Neural cell (in vitro differentiated cells): ENCODE results near the gene SF1. TPM values are rescaled to one million over a fixed set of nuclear protein-coding genes. Genes with fewer than 3 reads are reported as not detected.
A peak's percentile ranks its signal among the peaks of the same experiment; 100 is the strongest.

Experiments used
- H2AFZ ChIP-seq: fragments of 200-600, 300-800 bp; sonication (generic), shearing (Covaris generic); 2 replicates; pipeline ENCODE4 v1.6.0; 2014; ENCODE audit warnings: low read depth, mild to moderate bottlenecking, antibody characterized with exemption, low read length, moderate library complexity
- H3F3A ChIP-seq: fragments of 200-600 bp; shearing (Covaris generic); 2 replicates; pipeline ENCODE4 v1.6.1; 2016; ENCODE audit warnings: mild to moderate bottlenecking, moderate library complexity, mixed read lengths, antibody characterized with exemption, low read length; ENCODE audit not compliant: insufficient read depth, poor library complexity, severe bottlenecking
- H3K27ac ChIP-seq: fragments of 200-600, 300-800 bp; sonication (generic), shearing (Covaris generic); 2 replicates; pipeline ENCODE4 v1.5.1; 2014; ENCODE audit warnings: mild to moderate bottlenecking, low read length, moderate library complexity
- H3K27me3 ChIP-seq: fragments of 300-800, 200-600 bp; sonication (generic), shearing (Covaris generic); 2 replicates; pipeline ENCODE4 v1.6.0; 2014; ENCODE audit warnings: mild to moderate bottlenecking, low read depth, low read length, moderate library complexity; ENCODE audit not compliant: insufficient read depth
- H3K36me3 ChIP-seq: fragments of 300-800, 200-600 bp; sonication (generic), shearing (Covaris generic); 2 replicates; pipeline ENCODE4 v1.5.1; 2014; ENCODE audit warnings: mild to moderate bottlenecking, antibody characterized with exemption, low read length, moderate library complexity; ENCODE audit not compliant: insufficient read depth
- H3K4me2 ChIP-seq: fragments of 300-800, 200-600 bp; sonication (generic), shearing (Covaris generic); 2 replicates; pipeline ENCODE4 v1.6.0; 2014; ENCODE audit warnings: mild to moderate bottlenecking, low read length
- H3K4me3 ChIP-seq: fragments of 300-800, 200-600 bp; sonication (generic), shearing (Covaris generic); 2 replicates; pipeline ENCODE4 v1.5.1; 2014; ENCODE audit warnings: mild to moderate bottlenecking, low read length, moderate library complexity
- H3K79me2 ChIP-seq: fragments of 200-600 bp; shearing (Covaris generic); replicated peaks from 2 replicates; pipeline ENCODE4 v1.6.0; 2014; ENCODE audit warnings: mild to moderate bottlenecking, low read length, moderate library complexity; ENCODE audit not compliant: insufficient read depth
- H3K9ac ChIP-seq: fragments of 300-800, 200-600 bp; sonication (generic), shearing (Covaris generic); 2 replicates; pipeline ENCODE4 v1.6.1; 2016; ENCODE audit warnings: mild to moderate bottlenecking, low read length, mixed read lengths
- H3K9me2 ChIP-seq: fragments of 200-600 bp; shearing (Covaris generic); 2 replicates; pipeline ENCODE4 v1.6.1; 2016; ENCODE audit warnings: mild to moderate bottlenecking, low read length, mixed read lengths; ENCODE audit not compliant: insufficient read depth
- H3K9me3 ChIP-seq: fragments of 200-600, 300-800 bp; sonication (generic), shearing (Covaris generic); 2 replicates; pipeline ENCODE4 v1.6.1; 2016; ENCODE audit warnings: mild to moderate bottlenecking, mixed run types, low read length, moderate library complexity, mixed read lengths
- H4K20me1 ChIP-seq: fragments of 200-600 bp; shearing (Covaris generic); 2 replicates; pipeline ENCODE4 v1.6.1; 2016; ENCODE audit warnings: mild to moderate bottlenecking, mixed run types; ENCODE audit not compliant: insufficient read depth
- EP300 ChIP-seq: fragments of 450-650 bp; conservative IDR thresholded peaks from 2 replicates; pipeline ENCODE4 v1.6.1; 2014; ENCODE audit warnings: antibody characterized with exemption, mild to moderate bottlenecking, moderate library complexity; ENCODE audit not compliant: poor library complexity, severe bottlenecking
- EZH2 ChIP-seq: fragments of 200-600, 300-800 bp; shearing (Covaris generic), sonication (generic); IDR thresholded peaks from 2 replicates; pipeline ENCODE4 v1.6.1; 2014; ENCODE audit warnings: antibody characterized with exemption, low read length, borderline replicate concordance, mild to moderate bottlenecking; ENCODE audit not compliant: insufficient read depth, poor library complexity, severe bottlenecking
- MXI1 ChIP-seq: fragments of 450-650 bp; conservative IDR thresholded peaks from 2 replicates; pipeline ENCODE4 v1.6.1; 2014; ENCODE audit warnings: antibody characterized with exemption, mild to moderate bottlenecking; ENCODE audit not compliant: poor library complexity, severe bottlenecking
- POLR2AphosphoS5 ChIP-seq: IDR thresholded peaks from 2 replicates; pipeline ENCODE4 v1.6.1; 2012
- RAD21 ChIP-seq: fragments of 450-650 bp; conservative IDR thresholded peaks from 2 replicates; pipeline ENCODE4 v1.6.1; 2014; ENCODE audit warnings: antibody characterized with exemption, mild to moderate bottlenecking, moderate library complexity
- SMC3 ChIP-seq: fragments of 450-650 bp; conservative IDR thresholded peaks from 2 replicates; pipeline ENCODE4 v1.6.1; 2014; ENCODE audit warnings: antibody characterized with exemption, mild to moderate bottlenecking, moderate library complexity; ENCODE audit not compliant: poor library complexity
- TAF1 ChIP-seq: IDR thresholded peaks from 2 replicates; pipeline ENCODE4 v1.6.1; 2012; ENCODE audit warnings: low read depth
- polyA plus RNA-seq: library from polyadenylated mRNA; depleted of rRNA; stranded (reverse); fragments of >200 nt; gene quantifications from 2 replicates; pipeline ENCODE4 v1.2.3, GENCODE V29; 2014
- TF ChIP-seq, protein P1 (sequence below): IDR thresholded peaks from 2 replicates; pipeline ENCODE4 v1.6.1; 2012; ENCODE audit warnings: borderline replicate concordance
- TF ChIP-seq, protein P2 (sequence below): fragments of 450-650 bp; IDR thresholded peaks from 2 replicates; pipeline ENCODE4 v1.5.1; 2014; ENCODE audit warnings: antibody characterized with exemption, mild to moderate bottlenecking, moderate library complexity; ENCODE audit not compliant: poor library complexity, severe bottlenecking

SF1 gene
- polyA plus RNA-seq, 1 donor from 2014 or later, result 53.2 TPM

DNA sequence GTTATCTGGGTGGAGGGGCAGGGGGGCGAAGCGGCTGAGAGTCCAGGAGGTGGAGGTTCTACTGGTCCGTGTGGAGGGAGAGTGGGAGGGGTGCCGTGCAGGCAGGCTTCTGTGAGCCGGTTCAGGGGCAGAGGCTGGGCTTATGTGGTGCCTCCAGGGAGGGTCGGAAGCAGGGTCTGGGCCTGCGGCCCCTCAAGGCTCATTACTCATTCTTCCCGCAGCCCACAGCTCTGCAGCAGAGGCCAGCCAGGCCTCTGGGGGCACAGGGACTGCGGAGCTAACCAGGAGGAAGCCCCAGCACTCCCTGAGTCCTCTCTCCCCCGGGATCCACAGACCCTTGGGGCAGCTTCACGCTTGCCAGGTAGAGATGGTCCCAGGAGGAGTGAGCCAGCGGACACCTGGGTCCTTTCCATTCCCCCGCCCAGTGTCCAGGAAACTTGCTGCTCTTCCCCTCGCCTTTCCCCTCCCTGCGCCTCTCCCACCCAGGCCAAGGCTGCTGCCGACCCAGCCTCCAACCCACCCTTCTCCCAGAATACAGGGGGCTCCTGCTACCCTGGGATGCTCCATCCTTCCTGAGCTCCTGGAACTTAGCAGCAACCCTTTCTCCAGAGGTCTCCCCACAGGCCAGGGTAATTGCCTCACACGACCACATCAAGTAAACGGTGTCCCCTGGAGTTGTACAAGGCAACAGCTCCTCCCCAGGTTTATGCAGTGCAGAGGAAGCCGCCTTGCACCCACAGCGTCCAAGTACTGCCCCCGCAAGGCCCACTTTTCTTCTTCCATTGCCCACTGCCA, 61.7 kb downstream of the SF1 start:
- Histone ChIP-seq H3K9me2 (no peaks in the 10 kb centered on the region), H4K20me1 (peaks cover 36% of the 10 kb centered on the region), H3K36me3 (no peaks in the 10 kb centered on the region), H3K79me2 (peaks cover 57% of the 10 kb centered on the region), H3K27ac (peak overlapping the region; percentile 88), H2AFZ (no peak overlapping the region), H3K27me3 (no peaks in the 10 kb centered on the region), H3K4me2 (no peak overlapping the region), H3F3A (no peaks in the 10 kb centered on the region), H3K9ac (peak overlapping the region; percentile 64), H3K9me3 (no peaks in the 10 kb centered on the region), H3K4me3 (peak overlapping the region; percentile 64)
- TF ChIP-seq EP300, result no peak
- no peak for TF ChIP-seq MXI1
- no peak for TF ChIP-seq EZH2
- TF ChIP-seq SMC3, result no peak
- no peak for TF ChIP-seq RAD21
- TF ChIP-seq, protein P1, sequence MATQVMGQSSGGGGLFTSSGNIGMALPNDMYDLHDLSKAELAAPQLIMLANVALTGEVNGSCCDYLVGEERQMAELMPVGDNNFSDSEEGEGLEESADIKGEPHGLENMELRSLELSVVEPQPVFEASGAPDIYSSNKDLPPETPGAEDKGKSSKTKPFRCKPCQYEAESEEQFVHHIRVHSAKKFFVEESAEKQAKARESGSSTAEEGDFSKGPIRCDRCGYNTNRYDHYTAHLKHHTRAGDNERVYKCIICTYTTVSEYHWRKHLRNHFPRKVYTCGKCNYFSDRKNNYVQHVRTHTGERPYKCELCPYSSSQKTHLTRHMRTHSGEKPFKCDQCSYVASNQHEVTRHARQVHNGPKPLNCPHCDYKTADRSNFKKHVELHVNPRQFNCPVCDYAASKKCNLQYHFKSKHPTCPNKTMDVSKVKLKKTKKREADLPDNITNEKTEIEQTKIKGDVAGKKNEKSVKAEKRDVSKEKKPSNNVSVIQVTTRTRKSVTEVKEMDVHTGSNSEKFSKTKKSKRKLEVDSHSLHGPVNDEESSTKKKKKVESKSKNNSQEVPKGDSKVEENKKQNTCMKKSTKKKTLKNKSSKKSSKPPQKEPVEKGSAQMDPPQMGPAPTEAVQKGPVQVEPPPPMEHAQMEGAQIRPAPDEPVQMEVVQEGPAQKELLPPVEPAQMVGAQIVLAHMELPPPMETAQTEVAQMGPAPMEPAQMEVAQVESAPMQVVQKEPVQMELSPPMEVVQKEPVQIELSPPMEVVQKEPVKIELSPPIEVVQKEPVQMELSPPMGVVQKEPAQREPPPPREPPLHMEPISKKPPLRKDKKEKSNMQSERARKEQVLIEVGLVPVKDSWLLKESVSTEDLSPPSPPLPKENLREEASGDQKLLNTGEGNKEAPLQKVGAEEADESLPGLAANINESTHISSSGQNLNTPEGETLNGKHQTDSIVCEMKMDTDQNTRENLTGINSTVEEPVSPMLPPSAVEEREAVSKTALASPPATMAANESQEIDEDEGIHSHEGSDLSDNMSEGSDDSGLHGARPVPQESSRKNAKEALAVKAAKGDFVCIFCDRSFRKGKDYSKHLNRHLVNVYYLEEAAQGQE, result no peak
- TF ChIP-seq, protein P2, sequence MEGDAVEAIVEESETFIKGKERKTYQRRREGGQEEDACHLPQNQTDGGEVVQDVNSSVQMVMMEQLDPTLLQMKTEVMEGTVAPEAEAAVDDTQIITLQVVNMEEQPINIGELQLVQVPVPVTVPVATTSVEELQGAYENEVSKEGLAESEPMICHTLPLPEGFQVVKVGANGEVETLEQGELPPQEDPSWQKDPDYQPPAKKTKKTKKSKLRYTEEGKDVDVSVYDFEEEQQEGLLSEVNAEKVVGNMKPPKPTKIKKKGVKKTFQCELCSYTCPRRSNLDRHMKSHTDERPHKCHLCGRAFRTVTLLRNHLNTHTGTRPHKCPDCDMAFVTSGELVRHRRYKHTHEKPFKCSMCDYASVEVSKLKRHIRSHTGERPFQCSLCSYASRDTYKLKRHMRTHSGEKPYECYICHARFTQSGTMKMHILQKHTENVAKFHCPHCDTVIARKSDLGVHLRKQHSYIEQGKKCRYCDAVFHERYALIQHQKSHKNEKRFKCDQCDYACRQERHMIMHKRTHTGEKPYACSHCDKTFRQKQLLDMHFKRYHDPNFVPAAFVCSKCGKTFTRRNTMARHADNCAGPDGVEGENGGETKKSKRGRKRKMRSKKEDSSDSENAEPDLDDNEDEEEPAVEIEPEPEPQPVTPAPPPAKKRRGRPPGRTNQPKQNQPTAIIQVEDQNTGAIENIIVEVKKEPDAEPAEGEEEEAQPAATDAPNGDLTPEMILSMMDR, result no peak
- no peak for TF ChIP-seq TAF1
- no peak for TF ChIP-seq POLR2AphosphoS5

DNA sequence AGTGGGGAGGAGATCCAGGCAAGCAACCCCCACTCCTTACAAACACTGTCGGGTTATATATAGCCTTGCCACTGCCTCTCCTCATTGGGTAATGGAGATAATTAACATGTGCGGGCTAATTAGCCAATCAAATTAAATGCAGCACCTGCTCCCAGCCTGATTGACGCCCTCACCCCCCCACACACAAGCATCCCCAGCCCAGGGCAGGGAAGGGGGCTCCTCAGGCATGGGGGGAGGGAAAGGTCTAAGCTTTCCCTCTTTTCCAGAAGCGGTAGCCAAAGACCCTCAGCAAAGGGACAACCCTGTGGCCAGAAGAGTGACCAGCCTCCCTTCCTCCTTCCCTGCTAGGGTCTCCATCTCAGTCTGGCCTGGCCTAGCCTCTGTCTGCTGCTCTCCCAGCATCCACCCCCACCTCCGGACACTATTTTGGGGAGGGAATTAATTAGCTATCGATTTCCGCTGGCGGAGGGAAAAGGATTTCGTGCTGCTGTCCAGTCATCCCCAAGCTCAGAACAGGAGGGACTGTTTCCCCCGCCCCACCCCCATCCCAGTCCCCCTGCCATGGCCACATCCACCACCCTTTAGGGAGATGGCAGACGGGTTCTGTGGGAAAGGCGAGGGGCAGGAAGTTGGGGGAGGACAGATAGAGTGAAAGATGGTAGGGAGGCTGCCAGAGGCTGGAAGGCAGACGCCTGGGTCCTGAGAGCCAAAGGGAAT, 62.4 kb downstream of the SF1 start:
- H2AFZ ChIP-seq, result no peak overlapping the region
- no peaks in the 10 kb centered on the region for H3F3A ChIP-seq
- no peaks in the 10 kb centered on the region for H3K9me3 ChIP-seq
- peak overlapping the region; percentile 88 for H3K27ac ChIP-seq
- TF ChIP-seq EZH2 (no peak), RAD21 (no peak), EP300 (no peak), TAF1 (no peak), POLR2AphosphoS5 (no peak), MXI1 (no peak), SMC3 (no peak)
- TF ChIP-seq, protein P1, result no peak
- TF ChIP-seq, protein P2, result no peak
- no peak overlapping the region for H3K4me2 ChIP-seq
- no peaks in the 10 kb centered on the region for H3K9me2 ChIP-seq
- H3K36me3 ChIP-seq, result no peaks in the 10 kb centered on the region
- no peaks in the 10 kb centered on the region for H3K27me3 ChIP-seq
- peak overlapping the region; percentile 64 for H3K4me3 ChIP-seq
- H3K79me2 ChIP-seq, result peaks cover 57% of the 10 kb centered on the region
- peaks cover 42% of the 10 kb centered on the region for H4K20me1 ChIP-seq
- H3K9ac ChIP-seq, result peak overlapping the region; percentile 64
